ENCODE data around the gene POGLUT2. TPM values are rescaled to one million over a fixed set of nuclear protein-coding genes. Genes with fewer than 3 reads are reported as not detected.

Gene POGLUT2
- total RNA-seq, 2 experiments from 2014 or later, result not detected

DNA sequence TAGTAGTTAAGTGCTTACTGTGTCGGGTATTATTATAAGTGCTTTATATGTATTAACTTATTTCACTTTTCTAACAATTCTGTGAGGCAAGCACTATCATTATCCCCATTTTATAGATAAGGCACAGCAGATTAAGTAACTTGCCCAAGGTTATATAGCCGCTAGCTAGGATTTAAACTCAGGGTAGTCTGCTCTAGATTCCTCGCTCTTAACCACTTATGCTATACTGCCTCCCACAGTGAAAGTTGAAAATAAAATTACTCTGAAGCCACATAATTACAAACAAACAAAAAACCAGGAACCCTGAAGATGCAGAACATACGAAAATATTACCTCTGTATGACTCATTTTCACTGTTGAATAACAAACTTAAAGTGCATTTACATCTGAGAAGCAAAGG lies 29.1 kb downstream of the POGLUT2 start:
- ATAC-seq (ENCODE audit: poor library complexity), result no peak

DNA sequence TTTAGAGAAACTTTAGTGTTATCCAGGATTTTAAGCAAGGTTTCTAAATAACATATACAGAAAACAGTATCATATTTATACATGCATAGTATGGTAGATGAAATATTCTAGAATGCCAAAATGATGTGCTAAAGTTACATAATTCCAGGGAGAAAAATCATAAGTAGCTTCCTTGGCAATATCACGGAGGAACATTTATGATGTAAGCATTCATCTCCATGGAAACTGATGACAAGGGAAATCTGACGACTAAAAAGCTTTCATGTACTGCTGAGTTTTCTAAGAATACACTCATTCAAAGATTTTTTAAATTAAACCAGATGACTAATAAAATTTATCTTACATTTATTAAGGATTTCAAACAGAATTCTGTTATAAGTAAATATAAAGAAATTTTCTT lies 29.9 kb downstream of the POGLUT2 start:
- H3K4me1 ChIP-seq (ENCODE audit: insufficient read depth, low read length), result peaks cover 14% of the 10 kb centered on the region
- H3K27me3 Mint-ChIP-seq, result no peaks in the 10 kb centered on the region

More for the DNA sequence above, 29.1 kb downstream of the POGLUT2 start:
- ChIA-PET POLR2A (no interaction called here), CTCF (interaction anchor here (1.0 kb wide), 1 partner anchor 78 kb away, joined by 3 read pairs; no protein-coding TSS in a partner anchor)
- peaks cover 39% of the 10 kb centered on the region for H3K4me1 Mint-ChIP-seq (ENCODE audit: low read depth)
- no peaks in the 10 kb centered on the region for H3K9me3 Mint-ChIP-seq
- peaks cover 4% of the 10 kb centered on the region for H3K36me3 Mint-ChIP-seq (ENCODE audit: low read depth)
- Histone ChIP-seq H3K4me1 (ENCODE audit: insufficient read depth, low read length) (peaks cover 20% of the 10 kb centered on the region), H3K9me3 (ENCODE audit: control insufficient read depth in 1 of 2, insufficient read depth in 1 of 2, low read length in 2 of 2) (no peaks in the 10 kb centered on the region), H3K4me3 (ENCODE audit: low read length) (no peak overlapping the region), H3K27ac (ENCODE audit: low read depth in 1 of 2, low read length in 2 of 2) (no peak overlapping the region), H3K27me3 (ENCODE audit: control insufficient read depth in 1 of 2, insufficient read depth in 2 of 2, low read length in 2 of 2) (no peaks in the 10 kb centered on the region), H3K36me3 (ENCODE audit: insufficient read depth, low read length) (no peaks in the 10 kb centered on the region)
- no peak overlapping the region for H3K4me3 Mint-ChIP-seq
- no peak for DNase-seq
- intact Hi-C loops (cut with DNase I, micrococcal nuclease), result loop anchor here (1.0 to 10.0 kb wide), 5 partner anchors 85 to 377 kb away; partner anchors contain the start of gene TPP2 (in 1 of the 2)
- no peak overlapping the region for H3K27ac Mint-ChIP-seq
- peak; percentile 9 for TF ChIP-seq CTCF (IDR thresholded peaks at IDR 0.05)
- no peaks in the 10 kb centered on the region for H3K27me3 Mint-ChIP-seq

GRCh38 chr13:102763741-102764140 lies 35.0 kb downstream of the POGLUT2 start:
- CTCF ChIA-PET, result no interaction called here
- no peaks in the 10 kb centered on the region for H3K36me3 Mint-ChIP-seq (ENCODE audit: low read depth)
- Histone ChIP-seq H3K4me1 (ENCODE audit: insufficient read depth, low read length) (no peaks in the 10 kb centered on the region), H3K27ac (ENCODE audit: low read depth in 1 of 2, low read length in 2 of 2) (no peak overlapping the region), H3K4me3 (ENCODE audit: low read length) (no peak overlapping the region), H3K36me3 (ENCODE audit: insufficient read depth, low read length) (no peaks in the 10 kb centered on the region), H3K27me3 (ENCODE audit: control insufficient read depth in 1 of 2, insufficient read depth in 2 of 2, low read length in 2 of 2) (no peaks in the 10 kb centered on the region), H3K9me3 (ENCODE audit: control insufficient read depth in 1 of 2, insufficient read depth in 1 of 2, low read length in 2 of 2) (no peaks in the 10 kb centered on the region)
- H3K27ac Mint-ChIP-seq, result no peak overlapping the region
- intact Hi-C loops (cut with DNase I, micrococcal nuclease), result loop anchor here in 1 of 2 experiments (2.0 kb wide), 1 partner anchor 21 kb away; no protein-coding TSS in a partner anchor
- POLR2A ChIA-PET, result interaction anchor here (1.3 kb wide), 1 partner anchor 10 kb away, joined by 3 read pairs; the partner anchor contains the start of gene TEX30
- H3K4me1 Mint-ChIP-seq (ENCODE audit: low read depth), result no peaks in the 10 kb centered on the region
- ATAC-seq (ENCODE audit: poor library complexity), result no peak
- no peak for TF ChIP-seq CTCF (IDR thresholded peaks at IDR 0.05)
- no peaks in the 10 kb centered on the region for H3K27me3 Mint-ChIP-seq
- no peaks in the 10 kb centered on the region for H3K9me3 Mint-ChIP-seq
- DNase-seq, result no peak
- H3K4me3 Mint-ChIP-seq, result no peak overlapping the region

More for the DNA sequence above, 29.9 kb downstream of the POGLUT2 start:
- Histone ChIP-seq H3K4me3 (ENCODE audit: low read length) (no peak overlapping the region), H3K27ac (ENCODE audit: low read depth in 1 of 2, low read length in 2 of 2) (no peak overlapping the region), H3K27me3 (ENCODE audit: control insufficient read depth in 1 of 2, insufficient read depth in 2 of 2, low read length in 2 of 2) (no peaks in the 10 kb centered on the region), H3K36me3 (ENCODE audit: insufficient read depth, low read length) (no peaks in the 10 kb centered on the region), H3K9me3 (ENCODE audit: control insufficient read depth in 1 of 2, insufficient read depth in 1 of 2, low read length in 2 of 2) (no peaks in the 10 kb centered on the region)
- H3K36me3 Mint-ChIP-seq (ENCODE audit: low read depth), result peaks cover 3% of the 10 kb centered on the region
- ChIA-PET CTCF (interaction anchor here (1.0 kb wide), 1 partner anchor 79 kb away, joined by 3 read pairs; no protein-coding TSS in a partner anchor), POLR2A (interaction anchor here (0.9 kb wide), 1 partner anchor 173 kb away, joined by 3 read pairs; no protein-coding TSS in a partner anchor)
- no peak for TF ChIP-seq CTCF (IDR thresholded peaks at IDR 0.05)
- H3K4me3 Mint-ChIP-seq, result no peak overlapping the region
- ATAC-seq (ENCODE audit: poor library complexity) (no peak), DNase-seq (no peak)
- H3K27ac Mint-ChIP-seq, result no peak overlapping the region
- no peaks in the 10 kb centered on the region for H3K9me3 Mint-ChIP-seq
- H3K4me1 Mint-ChIP-seq (ENCODE audit: low read depth), result peaks cover 31% of the 10 kb centered on the region
- intact Hi-C loops (cut with DNase I, micrococcal nuclease), result no loop called here
